HG03097 (cell line): ENCODE measurements around the gene PRAMEF4.
"Not testable (repeated sequence)": the region's sequence is repeated elsewhere in the genome, so short reads cannot be mapped to it uniquely, and the experiment has no call there.

Experiments used
- ATAC-seq: cut with Tn5 transposase; IDR thresholded peaks from one replicate; pipeline ENCODE4 v1.9.1; 2021; ENCODE audit not compliant: unreplicated experiment, low FRiP score

The PRAMEF4 gene

DNA sequence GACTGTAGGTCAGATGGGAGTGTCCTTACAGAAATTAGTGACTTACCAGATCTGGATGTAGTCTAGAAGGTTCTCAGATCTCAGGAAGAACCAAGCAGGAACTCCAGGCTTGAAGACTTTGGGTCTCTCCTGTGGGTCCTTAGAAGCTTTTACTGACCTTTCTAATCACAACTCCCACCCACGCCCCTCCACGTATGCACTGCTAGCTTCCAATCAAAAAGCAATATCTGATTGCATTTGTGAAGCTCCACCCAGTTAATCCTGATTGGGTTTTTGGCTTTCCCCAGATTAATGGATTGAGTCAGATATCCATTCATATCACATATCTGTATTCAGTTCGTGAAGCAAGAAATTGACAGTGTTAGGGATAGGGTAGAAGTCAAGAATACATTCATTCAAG, at the start of gene PRAMEF4:
PRAMEF4 (minus strand) TSS at position 101 of the 400 bp plus-strand sequence. CDS start 2,807 bp downstream, outside the sequence.
- not testable (repeated sequence) for ATAC-seq

DNA sequence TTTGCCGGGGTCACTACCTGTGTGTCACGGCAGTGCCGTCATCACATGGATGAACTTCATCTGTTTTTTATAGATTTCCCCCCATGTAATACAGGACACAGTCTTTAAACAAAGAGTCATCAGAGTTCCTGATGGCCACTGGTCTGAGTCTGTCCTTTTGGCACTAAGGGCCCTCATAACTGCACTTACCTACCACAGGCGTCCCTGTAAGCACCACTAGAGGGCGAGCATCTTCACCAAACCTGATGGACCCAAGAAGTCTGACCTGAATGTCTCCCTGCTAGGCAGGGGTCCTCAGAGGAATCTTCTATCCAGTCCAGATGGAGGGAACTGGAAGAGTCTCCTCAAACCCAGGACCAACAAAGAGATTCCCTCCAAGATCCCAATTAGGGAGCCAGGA, 38.4 kb upstream of the PRAMEF4 start:
- ATAC-seq: not testable (repeated sequence)

GRCh38 chr1:12921749-12922148, 35.7 kb upstream of the PRAMEF4 start:
- ATAC-seq: not testable (repeated sequence)

DNA sequence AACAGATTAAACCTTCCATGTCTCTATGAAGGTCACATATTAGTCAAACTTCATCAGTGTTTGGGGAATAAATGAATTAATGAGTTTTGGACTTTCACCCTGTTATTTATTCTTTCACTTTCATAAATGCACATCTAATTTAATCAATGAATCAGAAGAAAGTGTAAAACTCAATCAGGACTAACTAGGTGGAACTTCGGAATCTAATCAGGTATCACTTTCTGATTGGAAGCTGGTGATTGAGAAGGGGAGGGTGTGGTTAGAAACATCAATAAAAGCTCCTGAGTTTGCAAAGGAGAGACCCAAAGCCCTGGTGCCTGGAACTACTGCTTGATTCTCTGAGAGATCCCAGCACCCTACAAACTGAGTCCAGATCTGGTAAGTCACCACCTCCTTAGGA, 30.3 kb upstream of the PRAMEF4 start, which contains the start of gene PRAMEF7:
PRAMEF7 (plus strand) TSS at position 301 of the 400 bp plus-strand sequence. CDS start 1,083 bp downstream, outside the sequence.
- ATAC-seq: not testable (repeated sequence)

- ATAC-seq: not testable (repeated sequence)
These were observed 18.0 kb upstream of the PRAMEF4 start for GRCh38 chr1:12903793-12904572.

DNA sequence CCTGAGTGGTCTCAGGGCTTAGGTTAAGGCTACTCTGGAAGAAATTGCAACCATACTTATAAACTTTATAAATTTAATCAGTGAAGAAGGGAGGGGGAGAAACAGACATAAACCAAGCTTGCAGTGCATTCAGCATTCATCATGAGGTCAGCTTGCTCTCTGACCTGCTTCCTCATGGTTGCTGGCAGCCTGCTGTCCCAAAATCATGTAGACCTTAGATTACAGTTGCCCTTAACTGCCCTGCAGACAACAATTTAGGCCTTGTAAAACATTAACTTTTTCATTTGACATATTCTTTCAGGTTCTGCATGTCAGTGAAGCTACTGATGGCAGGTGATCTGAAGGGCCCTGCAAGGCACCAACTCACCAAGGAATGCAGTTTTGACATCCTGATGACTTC, 13.2 kb upstream of the PRAMEF4 start:
- ATAC-seq: not testable (repeated sequence)

- not testable (repeated sequence) for ATAC-seq
These were observed 12.2 kb upstream of the PRAMEF4 start, which contains the start of gene PRAMEF10 for GRCh38 chr1:12898170-12898569. Gene PRAMEF10 (minus strand): TSS chr1:12898270. CDS start chr1:12895847, 2,423 bp downstream.

DNA sequence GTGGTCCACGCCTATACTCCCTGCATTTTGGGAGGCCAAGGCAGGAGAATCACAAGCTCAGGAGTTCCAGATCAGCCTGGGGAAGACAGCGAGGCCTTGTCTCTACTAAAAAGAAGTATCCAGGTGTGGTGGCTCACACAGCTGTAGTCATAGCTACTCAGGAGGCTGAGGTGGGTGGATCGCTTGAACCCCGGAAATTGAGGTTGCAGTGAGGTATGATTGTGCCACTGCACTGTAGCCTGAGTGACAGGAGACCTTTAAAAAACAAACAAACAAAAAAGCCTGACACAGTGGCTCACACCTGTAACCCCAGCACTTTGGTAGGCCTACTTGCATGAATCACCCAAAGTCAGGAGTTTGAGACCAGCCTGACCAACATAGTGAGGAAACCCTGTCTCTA, 7.5 kb downstream of the PRAMEF4 start:
- not testable (repeated sequence) for ATAC-seq

GRCh38 chr1:12863131-12863880, 22.7 kb downstream of the PRAMEF4 start:
- not testable (repeated sequence) for ATAC-seq

- not testable (repeated sequence) for ATAC-seq
These were observed 29.2 kb downstream of the PRAMEF4 start, which contains the start of gene PRAMEF2 for GRCh38 chr1:12856786-12857185. Gene PRAMEF2 (plus strand): TSS chr1:12857086. CDS start chr1:12859010, 1,924 bp downstream.

GRCh38 chr1:12851779-12852178, 34.2 kb downstream of the PRAMEF4 start:
- ATAC-seq: no peak

DNA sequence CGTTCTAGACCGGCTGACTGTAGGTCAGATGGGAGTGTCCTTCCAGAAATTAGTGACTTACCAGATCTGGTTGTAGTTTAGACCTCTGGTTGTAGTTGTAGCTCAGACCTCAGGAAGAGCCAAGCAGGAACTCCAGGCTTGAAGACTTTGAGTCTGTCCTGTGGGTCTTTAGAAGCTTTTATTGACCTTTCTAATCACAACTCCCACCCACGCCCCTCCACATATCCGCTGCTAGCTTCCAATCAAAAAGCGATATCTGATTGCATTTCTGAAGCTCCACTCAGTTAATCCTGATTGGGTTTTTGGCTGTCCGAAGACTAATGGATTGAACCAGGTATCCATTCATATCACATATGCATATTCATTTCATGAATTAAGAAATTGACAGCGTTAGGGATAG, 37.4 kb downstream of the PRAMEF4 start, which contains the start of gene HNRNPCL1:
HNRNPCL1 (minus strand) TSS at position 101 of the 400 bp plus-strand sequence. CDS start 431 bp downstream, outside the sequence.
- ATAC-seq: not testable (repeated sequence)

- ATAC-seq: not testable (repeated sequence)
These were observed 52.8 kb downstream of the PRAMEF4 start for GRCh38 chr1:12833251-12833650.

DNA sequence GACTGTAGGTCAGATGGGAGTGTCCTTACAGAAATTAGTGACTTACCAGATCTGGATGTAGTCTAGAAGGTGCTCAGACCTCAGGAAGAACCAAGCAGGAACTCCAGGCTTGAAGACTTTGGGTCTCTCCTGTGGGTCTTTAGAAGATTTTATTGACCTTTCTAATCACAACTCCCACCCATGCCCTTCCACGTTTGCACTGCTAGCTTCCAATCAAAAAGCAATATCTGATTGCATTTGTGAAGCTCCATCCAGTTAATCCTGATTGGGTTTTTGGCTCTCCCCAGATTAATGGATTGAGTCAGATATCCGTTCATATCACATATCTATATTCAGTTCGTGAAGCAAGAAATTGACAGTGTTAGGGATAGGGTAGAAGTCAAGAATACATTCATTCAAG, 54.7 kb downstream of the PRAMEF4 start, which contains the start of gene PRAMEF11:
PRAMEF11 (minus strand) TSS at position 101 of the 400 bp plus-strand sequence. CDS start 2,621 bp downstream, outside the sequence.
- not testable (repeated sequence) for ATAC-seq
